ENCODE measurements around the gene RFC2.

Gene RFC2

GRCh38 chr7:74254129-74254857 lies at the start of gene RFC2:
RFC2 (minus strand) TSS chr7:74254399; CDS start chr7:74254383, 16 bp downstream.
- peak; percentile 98 for DNase-seq

DNA sequence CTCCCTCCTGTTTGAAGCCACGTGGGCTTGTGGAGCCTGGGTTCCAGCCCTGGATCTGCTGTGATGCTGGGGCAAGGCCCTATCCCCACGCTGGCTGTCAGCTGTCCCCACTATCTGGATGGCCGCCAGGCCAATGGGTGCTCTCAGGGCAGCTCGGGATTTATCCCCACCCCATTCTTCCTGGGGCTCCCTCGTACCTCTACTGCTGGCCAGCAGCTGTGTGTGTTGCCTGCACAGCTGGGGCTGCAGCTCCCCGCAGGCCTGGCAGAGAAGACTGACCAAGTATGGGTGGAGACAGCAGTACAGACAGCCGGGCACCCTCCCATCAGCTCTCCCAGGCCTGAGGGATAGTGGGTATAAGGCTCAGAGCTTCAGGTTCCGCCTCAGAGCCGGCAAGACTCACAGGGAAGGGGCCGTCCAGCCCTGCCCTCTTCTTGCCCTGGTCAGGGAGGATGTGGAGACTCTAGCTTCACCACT lies 48.6 kb upstream of the RFC2 start:
- no peak for DNase-seq

DNA sequence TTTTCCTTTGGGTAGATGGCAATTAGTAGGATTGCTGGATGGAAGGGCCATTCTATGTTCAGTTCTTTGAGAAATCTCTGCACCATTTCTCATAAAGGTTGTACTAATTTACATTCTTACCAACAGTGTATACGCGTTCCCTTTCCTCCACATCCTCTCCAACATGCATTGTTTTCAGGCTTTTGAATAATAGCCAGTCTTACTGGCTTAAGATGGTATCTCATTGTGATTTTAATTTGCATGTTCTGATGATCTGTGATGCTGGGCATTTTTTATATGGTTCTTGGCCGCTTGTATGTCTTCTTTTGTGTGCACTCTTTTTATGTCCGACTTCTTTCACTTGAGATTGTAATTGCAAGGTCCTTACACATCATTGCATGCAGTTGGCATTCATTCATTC lies 46.7 kb upstream of the RFC2 start:
- no peak for DNase-seq

DNA sequence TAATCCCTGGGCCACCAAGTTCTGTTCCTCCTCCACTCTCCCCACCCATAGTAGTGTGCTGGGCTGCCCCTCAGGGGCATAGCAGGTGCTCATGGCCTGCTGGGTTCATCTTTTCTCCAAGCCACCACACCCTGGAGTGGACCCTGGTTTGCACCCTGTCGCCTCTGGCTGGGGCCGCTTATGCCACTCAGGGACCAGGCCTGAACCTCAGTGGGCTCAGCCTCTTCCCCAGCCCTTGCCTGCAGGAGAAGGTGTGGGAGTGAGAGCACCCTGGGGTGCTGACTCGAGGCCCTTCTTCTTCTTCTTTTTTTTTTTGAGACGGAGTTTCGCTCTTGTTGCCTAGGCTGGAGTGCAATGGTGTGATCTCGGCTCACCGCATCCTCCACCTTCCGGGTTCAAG lies 45.2 kb upstream of the RFC2 start:
- no peak for DNase-seq

DNA sequence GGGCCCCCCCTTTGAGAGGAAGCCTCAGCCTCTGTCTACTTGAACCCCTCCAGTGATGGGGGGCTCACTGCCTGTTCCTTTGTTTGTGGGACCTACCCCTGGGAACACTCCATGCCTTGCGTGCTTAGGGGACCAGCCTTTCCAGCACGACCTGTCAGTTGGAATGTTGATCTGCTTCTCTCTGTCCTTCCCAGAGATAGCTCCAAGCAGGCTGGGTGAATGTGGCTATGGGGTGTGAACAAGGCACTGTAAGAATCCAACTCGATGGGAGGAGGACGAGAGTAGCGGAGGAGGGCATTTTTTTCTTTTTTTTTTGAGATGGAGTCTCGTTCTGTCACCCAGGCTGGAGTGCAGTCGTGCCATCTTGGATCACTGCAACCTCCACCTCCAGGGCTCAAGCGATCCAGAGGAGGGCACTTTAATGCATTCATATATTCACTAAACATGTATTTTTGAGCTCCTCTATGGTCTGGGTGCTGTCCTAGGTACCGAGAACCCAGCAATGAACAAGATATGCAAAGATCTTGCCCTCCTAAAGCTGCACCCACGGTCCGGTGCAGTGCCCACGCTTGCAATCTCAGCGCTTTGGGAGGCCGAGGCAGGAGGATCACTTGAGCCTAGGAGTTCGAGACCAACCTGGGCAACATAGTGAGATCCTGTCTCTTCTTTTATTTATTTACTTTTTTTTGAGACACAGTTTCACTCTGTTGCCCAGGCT lies 43.5 kb upstream of the RFC2 start:
- DNase-seq, result no peak

GRCh38 chr7:74294191-74294998 lies 40.2 kb upstream of the RFC2 start:
- DNase-seq, result no peak

DNA sequence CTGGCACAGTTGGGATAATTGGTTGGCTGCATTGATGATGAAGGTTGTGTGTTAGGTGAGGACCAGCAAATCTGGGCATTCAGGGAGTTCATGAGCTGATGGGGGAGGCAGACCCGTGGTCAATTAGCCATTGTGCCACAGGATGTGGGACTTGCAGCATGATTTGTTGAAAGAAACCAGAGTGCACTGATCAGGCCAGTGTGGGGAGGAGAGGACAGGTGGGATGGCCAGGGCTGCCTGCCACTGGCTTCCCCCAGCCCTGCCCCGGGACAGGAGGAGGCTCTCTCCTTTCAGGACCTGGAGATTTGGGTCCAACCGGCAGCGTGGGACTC lies 39.3 kb upstream of the RFC2 start:
- DNase-seq, result no peak

DNA sequence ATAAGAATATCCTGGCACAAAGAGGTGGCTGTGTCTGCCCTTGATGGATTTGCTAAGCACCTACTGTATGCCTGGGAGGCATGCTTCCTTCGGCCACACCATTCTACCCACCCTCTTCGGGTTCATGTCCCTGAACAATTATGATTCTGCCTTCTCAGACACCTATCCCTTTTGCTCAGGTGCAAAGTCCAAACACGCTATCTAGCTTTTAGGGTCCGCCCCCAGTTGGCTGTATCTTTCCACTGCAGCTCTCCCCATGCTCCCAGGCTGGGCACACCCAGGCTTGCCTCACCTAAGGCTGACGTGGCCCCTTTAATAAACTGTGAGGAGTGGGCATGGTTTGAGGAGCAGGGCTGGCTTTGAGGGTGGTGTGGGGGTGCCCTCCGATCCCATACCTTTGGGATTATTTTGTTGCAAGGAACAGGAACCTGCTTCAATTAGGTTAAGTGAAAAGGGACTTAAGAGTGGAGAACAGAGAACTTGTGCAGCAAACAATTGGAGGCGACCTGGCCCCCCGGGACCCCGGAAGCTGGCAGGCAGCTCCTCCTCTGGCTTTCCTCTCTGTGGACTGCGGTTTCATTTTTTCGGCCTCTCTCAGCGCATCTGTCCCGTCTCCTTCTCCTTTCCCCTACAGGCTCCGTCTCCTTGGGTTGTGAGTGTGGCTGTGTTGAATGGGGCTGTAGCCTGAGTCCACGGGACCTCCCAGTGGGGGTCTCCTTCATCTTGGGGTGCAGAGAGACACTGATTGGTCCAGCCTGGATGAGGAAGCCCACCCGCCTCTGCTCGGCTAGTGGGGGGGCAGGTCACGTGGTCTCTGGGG lies 38.8 kb upstream of the RFC2 start:
- DNase-seq, result no peak

GRCh38 chr7:74291535-74291934 lies 37.3 kb upstream of the RFC2 start:
- DNase-seq, result no peak

DNA sequence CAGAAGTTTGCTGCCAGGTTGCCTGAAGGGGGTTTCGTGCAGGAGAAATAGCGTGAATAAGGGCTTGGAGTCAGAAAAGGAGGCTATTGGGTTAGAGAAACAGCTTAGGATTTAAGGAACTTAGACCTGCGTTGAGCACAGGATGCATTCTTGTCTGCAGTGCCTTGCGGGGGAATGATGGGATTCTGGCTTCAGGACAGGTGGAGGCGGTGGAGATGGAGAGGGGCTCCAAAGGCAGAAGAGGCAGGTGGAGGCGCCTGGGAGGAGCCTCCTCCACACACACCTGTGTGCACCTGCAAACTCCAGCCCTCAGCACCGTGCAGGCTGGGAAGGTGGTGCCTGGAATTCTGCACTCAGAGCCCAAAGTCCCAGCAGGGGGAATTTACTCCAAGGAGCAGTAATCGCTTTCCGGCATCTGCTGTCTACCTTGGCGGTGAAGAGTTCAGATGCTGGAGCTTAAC lies 36.8 kb upstream of the RFC2 start:
- no peak for DNase-seq

DNA sequence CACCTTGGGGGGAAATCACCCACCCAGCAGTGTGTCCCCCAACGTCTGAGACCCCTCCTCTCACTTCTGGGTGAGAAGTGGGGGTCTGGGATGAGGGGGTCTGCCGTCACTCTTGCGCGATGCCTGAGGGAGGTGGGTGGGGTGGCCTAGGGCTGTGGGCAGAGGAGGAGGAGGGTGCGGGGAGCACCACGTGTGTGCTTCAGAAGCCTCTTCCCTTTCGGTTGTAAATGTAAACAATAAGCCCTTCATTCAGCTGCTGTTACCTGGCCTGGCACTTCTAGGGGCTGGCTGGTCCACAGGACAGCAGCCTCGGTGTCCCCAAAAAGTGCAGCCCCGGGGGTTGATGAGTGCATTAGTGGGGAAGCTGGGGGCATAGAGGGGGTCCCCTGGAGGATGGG lies 36.4 kb upstream of the RFC2 start:
- DNase-seq, result no peak

GRCh38 chr7:74289659-74290552 lies 35.7 kb upstream of the RFC2 start:
- no peak for DNase-seq

GRCh38 chr7:74289018-74289658 lies 34.9 kb upstream of the RFC2 start, which contains the start of gene CLIP2:
CLIP2 (plus strand) TSS chr7:74289407; CDS start chr7:74317547, 28,140 bp downstream.
- peak; percentile 68 for DNase-seq

DNA sequence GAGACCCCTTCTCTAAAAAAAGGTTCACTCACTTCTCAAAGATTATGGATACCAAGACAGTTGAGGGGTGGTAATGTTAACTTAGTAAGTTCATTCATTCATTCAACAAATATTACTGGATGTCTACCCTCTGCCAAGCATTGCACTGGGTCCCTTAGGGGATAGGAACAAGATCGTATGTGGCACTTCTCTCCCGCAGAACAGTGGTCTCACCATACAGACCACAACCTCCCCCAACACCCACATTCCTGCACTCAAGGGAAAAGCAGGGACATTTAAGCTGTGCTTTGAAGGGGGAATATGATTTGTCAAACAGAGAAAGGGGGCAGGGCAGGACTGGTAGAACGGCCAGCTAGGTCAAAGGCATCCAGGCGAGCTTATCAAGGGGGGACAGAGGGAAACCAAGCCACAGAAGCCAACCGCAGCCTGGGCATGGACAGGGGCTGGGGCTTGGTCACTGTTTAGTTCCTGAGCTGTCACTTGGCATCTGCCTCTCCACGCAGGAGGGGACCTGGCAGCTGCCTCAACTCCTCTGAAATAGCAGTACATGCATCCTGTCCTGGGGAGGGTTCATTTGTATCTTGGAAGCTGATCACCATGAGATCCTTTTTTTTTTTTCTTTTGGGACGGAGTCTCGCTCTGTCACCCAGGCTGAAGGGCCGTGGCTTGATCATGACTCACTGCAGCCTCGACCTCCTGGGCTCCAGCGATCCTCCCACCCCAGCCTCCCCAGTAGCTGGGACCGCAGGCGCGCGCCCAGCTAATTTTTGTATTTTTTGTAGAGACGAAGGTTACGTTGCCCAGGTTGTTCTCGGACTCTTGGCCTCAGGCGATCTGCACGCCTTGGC lies 34.1 kb upstream of the RFC2 start:
- DNase-seq, result no peak

GRCh38 chr7:74287303-74288033 lies 33.3 kb upstream of the RFC2 start:
- no peak for DNase-seq

GRCh38 chr7:74286131-74286530 lies 31.9 kb upstream of the RFC2 start:
- no peak for DNase-seq

- DNase-seq, result no peak
Measured at GRCh38 chr7:74284781-74285259, 30.6 kb upstream of the RFC2 start.

DNA sequence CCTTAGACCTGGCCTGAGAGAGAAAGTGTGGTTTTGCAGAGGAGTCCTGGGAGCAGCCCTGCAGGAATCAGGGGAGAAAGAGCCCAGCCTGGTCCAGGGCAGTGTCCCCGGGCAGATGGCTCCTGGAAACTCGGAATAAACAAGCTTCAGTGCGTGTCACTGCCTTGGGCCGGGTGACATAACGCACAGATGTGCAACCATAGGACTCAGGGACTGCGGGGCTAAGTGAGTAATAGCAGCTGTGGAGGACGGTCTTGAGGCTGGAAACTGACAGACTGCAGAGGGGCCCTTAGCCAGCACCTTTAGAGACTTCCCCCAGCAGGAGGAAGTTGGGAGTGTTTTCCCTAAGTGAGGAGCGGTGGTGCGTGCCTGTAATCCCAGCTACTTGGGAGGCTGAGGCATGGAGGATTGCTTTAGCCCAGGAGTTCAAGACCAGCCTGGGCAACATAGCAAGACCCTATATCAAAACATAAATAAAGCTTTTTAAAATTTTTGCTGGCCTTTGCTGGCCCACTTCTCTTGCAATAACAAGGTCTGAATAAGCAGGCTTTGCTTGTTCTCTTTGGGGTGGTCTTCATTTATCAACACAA lies 29.8 kb upstream of the RFC2 start:
- no peak for DNase-seq

Measured in activated CD4-positive, alpha-beta T cell treated with anti-CD3 and anti-CD28 coated beads, Interleukin-2, amount 50 U/mL, for 16 hours (primary cell).